Liver (tissue), 9 donors: ENCODE data around the gene TEX2. TPM values are rescaled to one million over a fixed set of nuclear protein-coding genes. Genes with fewer than 3 reads are reported as not detected.

Source experiments
- DNase-seq: peaks from one replicate; pipeline ENCODE4 v3.0.0-alpha.2; 2017; ENCODE audit warnings: low spot score
- H3K27ac ChIP-seq, 2 donors: one replicate each; pipeline ENCODE4 v1.7.0; 2013; ENCODE audit warnings: inconsistent platforms in 2 of 2, low read length in 2 of 2, control low read depth in 1 of 2, low read depth in 1 of 2, mild to moderate bottlenecking in 1 of 2
- H3K27me3 ChIP-seq, 4 donors: one replicate each; pipeline versions ENCODE4 v1.6.1 to v1.7.0; 2013; ENCODE audit warnings: low read length in 3 of 4, inconsistent platforms in 1 of 4, mild to moderate bottlenecking in 1 of 4, moderate library complexity in 1 of 4; ENCODE audit not compliant: control insufficient read depth in 4 of 4, insufficient read depth in 4 of 4
- H3K36me3 ChIP-seq, 4 donors: one replicate each; pipeline versions ENCODE4 v1.6.1 to v1.7.0; 2013; ENCODE audit warnings: low read length in 3 of 4, mild to moderate bottlenecking in 3 of 4, low read depth in 1 of 4, moderate library complexity in 1 of 4; ENCODE audit not compliant: control insufficient read depth in 4 of 4, insufficient read depth in 3 of 4
- H3K4me1 ChIP-seq, 4 donors: one replicate each; pipeline versions ENCODE4 v1.6.1 to v1.7.0; 2013; ENCODE audit warnings: low read length in 3 of 4, mild to moderate bottlenecking in 3 of 4, moderate library complexity in 1 of 4; ENCODE audit not compliant: control insufficient read depth in 4 of 4, insufficient read depth in 4 of 4
- H3K4me3 ChIP-seq, 3 donors: one replicate each; pipeline versions ENCODE4 v1.6.1 to v1.7.0; 2013; ENCODE audit warnings: low read length in 3 of 3, control low read depth in 1 of 3, low read depth in 1 of 3, mild to moderate bottlenecking in 1 of 3
- H3K9ac ChIP-seq, 2 donors: one replicate each; pipeline ENCODE4 v1.7.0; 2013; ENCODE audit warnings: low read length in 2 of 2, mild to moderate bottlenecking in 2 of 2, moderate library complexity in 2 of 2, control low read depth in 1 of 2, low read depth in 1 of 2
- H3K9me3 ChIP-seq, 4 donors: one replicate each; pipeline versions ENCODE4 v1.6.1 to v1.7.0; 2013; ENCODE audit warnings: low read length in 3 of 4; ENCODE audit not compliant: control insufficient read depth in 4 of 4
- ATF3 ChIP-seq: IDR thresholded peaks from 2 replicates; pipeline ENCODE4 v1.6.1; 2016; ENCODE audit warnings: antibody characterized with exemption
- CTCF ChIP-seq: fragments of 150-350 bp; IDR thresholded peaks from 2 replicates; pipeline ENCODE4 v1.5.1; 2017; ENCODE audit warnings: improper control_type of control experiment, low read depth, low read length; ENCODE audit not compliant: missing input control
- EGR1 ChIP-seq, 2 donors: IDR thresholded peaks; 2 replicates each; pipeline ENCODE4 v1.6.1; 2016 to 2018; ENCODE audit warnings: antibody characterized with exemption in 2 of 2, low read depth in 2 of 2
- FOXA1 ChIP-seq: IDR thresholded peaks from 2 replicates; pipeline ENCODE4 v1.6.1; 2016; ENCODE audit warnings: antibody characterized with exemption
- FOXA2 ChIP-seq: IDR thresholded peaks from 2 replicates; pipeline ENCODE4 v1.6.1; 2016; ENCODE audit warnings: antibody characterized with exemption
- GABPA ChIP-seq, 2 donors: IDR thresholded peaks in 1 of 2; conservative IDR thresholded peaks in 1 of 2; 2 replicates each; pipeline ENCODE4 v1.6.1; 2016; ENCODE audit warnings: antibody characterized with exemption in 2 of 2, mild to moderate bottlenecking in 1 of 2, moderate library complexity in 1 of 2
- HNF4A ChIP-seq, 2 donors: conservative IDR thresholded peaks; 2 replicates each; pipeline ENCODE4 v1.6.1; 2016; ENCODE audit warnings: antibody characterized with exemption in 2 of 2, mild to moderate bottlenecking in 2 of 2
- HNF4G ChIP-seq: IDR thresholded peaks from 2 replicates; pipeline ENCODE4 v1.6.1; 2016; ENCODE audit warnings: antibody characterized with exemption
- JUND ChIP-seq, 2 donors: IDR thresholded peaks; 2 replicates each; pipeline ENCODE4 v1.6.1; 2016; ENCODE audit warnings: antibody characterized with exemption in 2 of 2
- MAX ChIP-seq: IDR thresholded peaks from 2 replicates; pipeline ENCODE4 v1.6.1; 2016; ENCODE audit warnings: antibody characterized with exemption
- NR2F2 ChIP-seq: IDR thresholded peaks from 2 replicates; pipeline ENCODE4 v1.6.1; 2016; ENCODE audit warnings: antibody characterized with exemption
- RAD21 ChIP-seq, 2 donors: IDR thresholded peaks; 2 replicates each; pipeline ENCODE4 v1.6.1; 2016; ENCODE audit warnings: antibody characterized with exemption in 2 of 2, mild to moderate bottlenecking in 2 of 2
- REST ChIP-seq: IDR thresholded peaks from 2 replicates; pipeline ENCODE4 v1.6.1; 2016; ENCODE audit warnings: antibody characterized with exemption, mild to moderate bottlenecking
- RXRA ChIP-seq, 2 donors: IDR thresholded peaks; 2 replicates each; pipeline ENCODE4 v1.6.1; 2017 to 2018; ENCODE audit warnings: antibody characterized with exemption in 2 of 2, mild to moderate bottlenecking in 1 of 2
- SP1 ChIP-seq: IDR thresholded peaks from 2 replicates; pipeline ENCODE4 v1.6.1; 2018; ENCODE audit warnings: antibody characterized with exemption, mild to moderate bottlenecking
- TAF1 ChIP-seq: conservative IDR thresholded peaks from 2 replicates; pipeline ENCODE4 v1.6.1; 2016; ENCODE audit warnings: antibody characterized with exemption, mild to moderate bottlenecking
- YY1 ChIP-seq: IDR thresholded peaks from 2 replicates; pipeline ENCODE4 v1.6.1; 2016; ENCODE audit warnings: antibody characterized with exemption, mild to moderate bottlenecking
- ZBTB33 ChIP-seq: IDR thresholded peaks from 2 replicates; pipeline ENCODE4 v1.6.1; 2016; ENCODE audit warnings: antibody characterized with exemption
- WGBS: extraction: QIAGEN DNeasy Blood & Tissue Kit; methylation state at CpG from one replicate; pipeline ENCODE4 v1.1.7; 2013; 5-methylcytosine and 5-hydroxymethylcytosine counted together
- polyA plus RNA-seq, 2 donors: library from polyadenylated mRNA; stranded (reverse) in 1 of 2; unstranded in 1 of 2; fragments of 200-250 nt in 1 of 2; fragments of >200 nt in 1 of 2; fragmentation: Nextera tagmentation in 1 of 2; extraction: Ambion mirVana in 1 of 2; gene quantifications; one replicate each; pipeline versions ENCODE4 v1.2.1 to v1.2.3, GENCODE V29; 2013 to 2015
- total RNA-seq, 2 donors: library from RNA; depleted of rRNA; stranded (reverse); fragments of >200 nt; gene quantifications; one replicate each; pipeline ENCODE4 v1.2.3, GENCODE V29; 2014
- donor health status: healthy.
- donor health status: healthy.
- donor health status: healthy.
- donor health status: healthy.
- donor health status: healthy.

The TEX2 gene
- total and polyA plus RNA-seq, 4 donors, result 15.9 to 39.8 (median 28.2) TPM

- TF ChIP-seq HNF4A (conservative IDR thresholded peaks at IDR 0.05), result peak in 1 of 2 donors; percentile 12
- TF ChIP-seq FOXA1, result no peak
- no peak for TF ChIP-seq GABPA (IDR thresholded peaks at IDR 0.05 in 1 of 2, conservative IDR thresholded peaks at IDR 0.05 in 1 of 2)
- peak; percentile 18 for TF ChIP-seq YY1
- no peak for TF ChIP-seq RAD21 (IDR thresholded peaks at IDR 0.05)
- TF ChIP-seq EGR1 (IDR thresholded peaks at IDR 0.05; ENCODE audit: low read depth in 2 of 2), result no peak
- Histone ChIP-seq H3K4me3 (no peak overlapping the region), H3K36me3 (peaks cover 0 to 2% (median 0%) of the 10 kb centered on the region in 4 donors), H3K4me1 (peaks cover 24 to 54% (median 39%) of the 10 kb centered on the region in 4 donors), H3K9me3 (no peaks in the 10 kb centered on the region), H3K27ac (peak overlapping the region in 1 of 2 donors; percentile 9), H3K9ac (no peak overlapping the region), H3K27me3 (no peaks in the 10 kb centered on the region)
- 56% methylated on average over 10 of the region's 10 CpGs for WGBS
- DNase-seq, result no peak
These were observed 144.8 kb downstream of the TEX2 start for GRCh38 chr17:64117981-64118979.

- H3K4me3 ChIP-seq, result no peak overlapping the region
- TF ChIP-seq HNF4G, result no peak
- no peak for TF ChIP-seq NR2F2
- TF ChIP-seq RAD21 (IDR thresholded peaks at IDR 0.05), result peak; percentile 7 to 11
- no peak for TF ChIP-seq FOXA1
- TF ChIP-seq HNF4A (conservative IDR thresholded peaks at IDR 0.05), result peak; percentile 35 to 36
- peak; percentile 12 to 49 for TF ChIP-seq RXRA (IDR thresholded peaks at IDR 0.05)
- no peak for TF ChIP-seq GABPA (IDR thresholded peaks at IDR 0.05 in 1 of 2, conservative IDR thresholded peaks at IDR 0.05 in 1 of 2)
- no peak for TF ChIP-seq ATF3
- no peak for TF ChIP-seq SP1
- TF ChIP-seq JUND (IDR thresholded peaks at IDR 0.05), result peak; percentile 16 to 31
- TF ChIP-seq EGR1 (IDR thresholded peaks at IDR 0.05; ENCODE audit: low read depth in 2 of 2), result no peak
- no peak for TF ChIP-seq CTCF
- no peak for TF ChIP-seq MAX
- TF ChIP-seq FOXA2, result no peak
- no peak for TF ChIP-seq TAF1
- TF ChIP-seq YY1, result no peak
- TF ChIP-seq ZBTB33, result no peak
- no peak for TF ChIP-seq REST
- H3K27me3 ChIP-seq, result no peaks in the 10 kb centered on the region
- H3K36me3 ChIP-seq, result peaks cover 0 to 4% (median 0%) of the 10 kb centered on the region in 4 donors
- no peak overlapping the region for H3K9ac ChIP-seq
- no peaks in the 10 kb centered on the region for H3K9me3 ChIP-seq
- WGBS, result 35% methylated on average over 7 of the region's 7 CpGs
- DNase-seq, result no peak
- peak overlapping the region; percentile 49 to 64 for H3K27ac ChIP-seq
- H3K4me1 ChIP-seq, result peaks cover 11 to 38% (median 26%) of the 10 kb centered on the region in 4 donors
These were observed 147.1 kb downstream of the TEX2 start for GRCh38 chr17:64115822-64116534.
